ENCODE measurements around the gene MISP. TPM values are rescaled to one million over a fixed set of nuclear protein-coding genes. Genes with fewer than 3 reads are reported as not detected.

Gene MISP
- total RNA-seq, 1 donor from 2014 or later: 0.18 TPM

DNA sequence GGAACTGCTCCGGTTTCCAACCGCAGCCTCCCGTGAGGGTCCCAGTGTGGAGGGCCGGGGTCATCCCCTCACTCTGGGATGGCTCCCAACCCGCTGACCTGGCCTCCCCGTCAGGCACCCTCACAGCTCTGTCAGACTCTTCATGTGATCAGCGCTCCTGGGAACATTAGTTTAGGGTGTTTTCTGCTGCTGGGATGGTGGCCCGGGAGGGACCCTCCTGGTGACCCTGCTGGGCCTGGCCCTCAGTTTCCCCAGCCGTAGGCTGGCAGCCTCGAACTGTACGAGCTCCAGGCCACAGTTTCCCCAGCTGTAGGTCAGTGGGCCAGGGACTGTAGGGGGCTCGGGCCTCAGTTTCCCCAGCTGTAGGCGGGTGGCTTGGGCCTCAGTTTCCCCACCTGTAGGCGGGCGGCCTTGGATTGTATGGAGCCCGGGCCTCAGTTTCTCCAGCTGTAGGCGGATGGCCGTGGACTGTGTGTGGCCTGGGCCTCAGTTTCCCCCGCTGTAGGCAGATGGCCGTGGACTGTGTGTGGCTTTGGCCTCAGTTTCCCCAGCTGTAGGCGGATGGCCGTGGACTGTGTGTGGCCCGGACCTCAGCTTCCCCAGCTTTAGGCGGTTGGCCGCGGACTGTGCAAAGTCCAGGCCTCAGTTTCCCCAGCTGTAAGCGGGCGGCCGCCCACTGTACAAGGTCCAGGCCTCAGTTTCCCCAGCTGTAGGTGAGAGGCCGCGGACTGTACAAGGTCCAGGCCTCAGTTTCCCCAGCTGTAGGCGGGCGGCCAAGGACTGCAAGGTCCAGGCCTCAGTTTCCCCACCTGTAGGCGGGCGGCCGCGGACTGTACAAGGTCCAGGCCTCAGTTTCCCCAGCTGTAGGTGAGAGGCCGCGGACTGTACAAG is 45.0 kb downstream of the MISP start:
- no peak for DNase-seq (ENCODE audit: extremely low read depth, low read depth, low spot score)

DNA sequence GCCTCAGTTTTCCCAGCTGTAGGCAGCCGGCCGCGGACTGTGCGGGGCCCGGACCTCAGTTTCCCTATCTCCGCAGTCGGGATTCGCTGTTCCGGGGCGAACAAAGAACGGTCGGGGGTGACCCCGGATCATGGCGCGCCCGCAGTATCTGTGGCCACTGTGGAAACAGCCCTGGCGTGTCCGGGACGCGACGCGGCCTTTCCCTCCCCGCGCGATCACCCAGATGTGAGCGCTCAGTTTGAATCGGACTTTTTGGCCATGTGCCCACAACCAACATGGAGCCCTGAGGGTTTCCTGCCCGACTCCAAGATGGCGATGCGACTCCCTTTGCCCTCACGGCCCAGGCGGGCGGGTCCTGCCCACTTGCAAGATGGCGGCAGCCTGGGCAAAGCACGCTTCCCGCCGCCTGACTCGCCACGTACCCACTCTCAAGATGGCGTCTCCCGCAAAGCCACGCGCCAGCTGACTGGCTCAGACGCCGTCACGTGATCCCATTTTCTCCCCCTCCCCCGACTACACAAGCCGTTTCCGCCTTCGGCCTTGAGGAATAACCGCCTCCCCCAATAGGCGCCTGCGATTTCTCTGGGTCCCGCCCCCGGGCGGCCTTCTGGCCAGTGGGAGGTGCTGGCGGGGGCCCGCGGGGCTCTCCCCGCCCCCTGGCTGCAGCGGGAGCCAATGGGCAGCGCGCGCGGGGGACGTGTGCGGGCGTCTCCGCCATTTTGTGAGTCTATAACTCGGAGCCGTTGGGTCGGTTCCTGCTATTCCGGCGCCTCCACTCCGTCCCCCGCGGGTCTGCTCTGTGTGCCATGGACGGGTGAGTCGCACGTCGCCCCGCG is 46.0 kb downstream of the MISP start, which contains the start of gene PTBP1:
PTBP1 (plus strand) TSS at position 761 of the 836 bp plus-strand sequence; CDS start at position 807, 46 bp downstream.
- DNase-seq (ENCODE audit: extremely low read depth, low read depth, low spot score): peak; percentile 99

DNA sequence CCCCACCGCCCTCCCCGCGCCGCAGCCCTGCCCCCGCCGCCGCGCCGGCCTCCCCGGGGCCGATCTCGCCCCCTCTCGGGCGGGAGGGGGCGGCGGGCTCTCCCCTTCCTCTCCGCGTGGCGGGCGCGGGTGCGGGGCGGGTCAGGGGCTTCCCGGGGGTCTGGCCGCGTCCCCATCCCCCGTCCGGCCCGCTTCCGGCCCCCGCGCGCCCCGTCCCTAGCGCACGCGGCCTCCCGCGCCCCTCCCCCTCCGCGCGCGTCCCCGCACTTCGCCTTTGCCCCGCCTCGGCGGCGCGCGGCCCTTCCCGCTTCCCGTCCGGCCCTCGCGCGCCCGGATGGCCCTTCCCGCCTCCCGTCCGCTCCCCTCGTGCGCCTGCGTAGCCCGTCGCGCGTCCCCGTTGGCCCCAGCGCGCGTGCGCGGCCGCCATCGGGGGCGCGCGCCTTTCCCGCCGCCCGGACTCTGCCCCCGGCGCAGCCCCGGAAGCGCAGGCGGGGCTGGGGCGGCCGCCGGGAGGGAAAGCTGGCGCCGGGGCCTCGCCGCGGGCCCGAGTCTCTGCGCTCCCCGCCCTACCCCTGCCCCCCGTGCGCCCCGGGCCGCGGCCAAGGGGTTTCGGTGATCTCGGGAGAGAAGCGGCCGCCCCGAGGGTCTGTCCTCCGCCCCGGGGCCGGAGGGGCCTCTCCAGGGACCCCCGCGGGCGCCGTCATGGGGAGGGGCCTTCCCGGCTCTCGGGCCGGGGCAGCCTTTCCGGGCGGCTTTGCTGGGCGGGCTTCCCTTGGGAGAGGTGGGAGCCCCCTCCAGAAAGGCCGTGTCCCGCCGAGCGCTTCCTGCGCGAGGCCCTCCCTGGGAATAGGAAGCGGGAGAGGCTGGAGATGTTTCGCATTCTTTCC is 46.9 kb downstream of the MISP start:
- no peak for DNase-seq (ENCODE audit: extremely low read depth, low read depth, low spot score)

DNA sequence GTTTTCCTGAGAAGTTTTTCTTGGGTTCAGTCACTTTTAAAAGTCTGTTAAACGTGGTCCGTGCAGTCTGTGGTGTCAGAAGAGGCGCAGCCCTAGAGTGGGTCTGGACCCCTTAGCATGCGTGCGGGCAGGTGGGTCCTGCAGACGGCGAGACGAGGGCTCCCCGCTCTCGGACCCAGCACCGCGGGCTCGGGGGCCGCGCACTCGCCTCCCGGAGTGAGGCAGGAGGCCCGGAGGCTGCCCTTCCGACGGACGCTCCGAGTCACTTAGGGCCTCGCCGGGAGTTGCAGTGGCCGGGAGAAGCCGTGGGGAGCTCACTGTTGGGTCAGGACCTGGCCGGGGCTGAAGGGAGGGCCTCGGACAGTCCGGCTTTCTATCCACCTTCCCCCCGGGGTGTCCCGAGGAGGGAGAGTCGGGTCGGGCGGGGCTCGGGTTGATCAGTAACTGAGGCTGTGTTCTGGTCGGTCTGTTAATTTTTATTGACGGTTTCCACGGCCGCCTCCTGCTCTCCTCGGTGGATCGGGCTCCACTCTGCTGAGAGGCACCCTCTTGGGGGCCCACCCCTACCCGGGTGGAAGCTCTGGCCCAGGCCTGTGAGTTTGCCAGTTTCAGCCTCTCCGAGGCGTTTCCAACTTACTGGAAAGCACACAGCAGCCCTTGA is 47.6 kb downstream of the MISP start:
- no peak for DNase-seq (ENCODE audit: extremely low read depth, low read depth, low spot score)

DNA sequence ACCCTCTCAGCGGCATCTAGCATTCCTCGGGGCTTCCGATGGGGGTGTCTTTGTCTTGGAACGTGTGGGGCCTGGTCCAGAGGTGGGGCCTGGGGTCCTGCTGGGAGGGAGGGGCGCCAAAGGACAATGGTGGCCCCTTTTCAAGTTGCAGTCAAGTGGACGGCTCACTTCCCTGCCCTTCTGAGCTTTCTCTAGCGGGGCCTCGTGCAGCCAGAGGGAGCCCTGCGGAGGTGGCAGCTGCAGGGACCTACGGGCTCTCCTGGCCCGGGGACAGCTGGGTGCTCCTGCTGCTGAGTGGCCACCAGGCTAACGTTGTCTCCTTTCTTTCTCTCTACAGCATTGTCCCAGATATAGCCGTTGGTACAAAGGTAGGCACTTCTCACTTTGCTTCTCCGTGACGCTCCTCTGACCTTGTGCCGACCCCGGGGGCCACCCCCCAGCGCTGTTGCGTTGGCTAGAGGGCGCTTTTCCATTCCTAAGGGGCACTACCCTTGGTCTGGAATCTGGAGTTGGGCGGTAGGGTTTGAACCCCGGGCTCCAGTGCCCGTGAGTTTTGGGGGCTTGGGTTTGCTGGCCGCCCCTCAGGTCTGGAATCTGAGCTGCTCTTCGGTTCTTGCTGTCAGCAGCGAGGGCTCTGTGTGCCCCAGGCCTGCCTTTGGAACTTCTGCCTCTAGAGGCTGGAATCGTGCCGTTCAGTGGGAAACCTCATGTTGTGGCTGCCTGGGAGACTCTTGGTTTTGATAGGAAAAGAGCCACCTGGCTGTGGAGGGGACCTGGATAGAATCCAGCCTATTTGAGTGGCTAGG is 48.4 kb downstream of the MISP start:
- no peak for DNase-seq (ENCODE audit: extremely low read depth, low read depth, low spot score)

DNA sequence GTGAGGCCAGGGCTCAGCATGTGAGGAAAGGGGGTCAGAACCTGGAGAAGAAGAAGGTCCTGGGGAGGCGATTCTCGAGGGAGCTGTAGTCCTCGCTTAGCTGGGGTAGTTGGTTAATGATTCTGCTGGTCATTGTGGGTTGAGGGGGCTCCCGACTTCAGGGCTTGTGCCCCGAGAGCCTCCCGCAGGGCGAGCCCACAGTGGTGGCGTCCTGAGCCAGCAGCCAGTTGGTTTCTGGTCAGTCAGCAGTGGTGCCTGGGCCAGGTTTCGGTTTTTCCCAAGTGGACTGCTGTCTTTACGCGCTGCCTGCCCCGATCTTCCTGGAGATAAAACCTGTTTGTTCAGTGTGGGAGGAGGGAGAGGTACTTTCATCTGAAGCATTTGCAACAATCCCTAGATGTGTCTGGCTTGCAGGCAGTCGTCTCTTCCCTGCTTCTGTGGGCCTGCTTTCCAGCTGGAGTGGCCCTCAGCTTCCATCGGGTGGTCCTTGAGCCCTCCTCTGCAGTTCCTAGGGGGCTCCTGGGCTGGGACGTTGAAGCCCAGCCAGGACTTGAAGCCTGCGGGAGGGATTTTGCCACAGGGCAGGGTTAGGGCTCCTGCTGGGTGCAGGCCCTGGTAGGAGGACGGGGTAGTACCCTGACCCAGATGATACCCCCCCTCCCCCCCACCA is 49.6 kb downstream of the MISP start:
- no peak for DNase-seq (ENCODE audit: extremely low read depth, low read depth, low spot score)

DNA sequence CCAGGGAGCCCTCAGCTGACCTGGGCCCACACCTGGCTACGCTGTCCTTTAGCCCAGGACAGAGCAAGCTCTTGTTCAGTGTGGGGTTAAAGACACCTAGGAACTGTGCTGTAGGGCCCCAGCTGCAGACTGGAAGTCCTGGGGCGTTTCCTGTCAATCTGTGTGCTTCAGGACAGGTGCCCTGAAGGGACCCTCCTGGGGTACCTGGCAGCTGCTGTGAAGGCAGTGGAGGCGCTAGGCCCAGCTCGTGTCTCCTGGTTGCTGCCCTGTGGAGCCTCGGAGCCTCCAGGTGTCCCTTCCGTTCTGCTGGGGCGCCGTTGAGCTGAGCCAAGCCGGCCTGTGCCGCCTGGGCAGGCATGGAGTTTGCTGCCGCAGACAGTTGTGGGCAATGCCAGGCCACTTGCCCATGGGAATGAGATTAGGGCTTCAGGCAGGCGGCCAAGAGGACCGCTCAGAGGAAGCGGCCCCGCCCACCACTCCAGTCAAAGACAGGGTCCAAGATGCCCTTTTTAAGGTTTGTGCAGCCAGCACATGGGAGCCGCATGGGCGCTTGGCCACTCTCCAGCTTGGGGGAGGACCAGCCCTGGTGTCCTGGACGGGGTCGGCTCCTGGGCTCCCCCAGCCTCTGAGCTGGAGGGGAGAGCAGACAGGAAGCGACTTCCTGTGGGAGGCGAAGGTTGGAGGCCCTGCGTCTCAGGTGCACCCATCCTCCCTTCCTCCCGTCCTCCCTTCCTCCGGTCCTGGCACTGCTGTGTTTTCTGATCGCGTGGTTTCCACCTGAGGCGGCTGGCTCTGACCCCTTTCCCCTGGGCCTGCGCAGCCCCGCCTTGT is 50.3 kb downstream of the MISP start:
- no peak for DNase-seq (ENCODE audit: extremely low read depth, low read depth, low spot score)

DNA sequence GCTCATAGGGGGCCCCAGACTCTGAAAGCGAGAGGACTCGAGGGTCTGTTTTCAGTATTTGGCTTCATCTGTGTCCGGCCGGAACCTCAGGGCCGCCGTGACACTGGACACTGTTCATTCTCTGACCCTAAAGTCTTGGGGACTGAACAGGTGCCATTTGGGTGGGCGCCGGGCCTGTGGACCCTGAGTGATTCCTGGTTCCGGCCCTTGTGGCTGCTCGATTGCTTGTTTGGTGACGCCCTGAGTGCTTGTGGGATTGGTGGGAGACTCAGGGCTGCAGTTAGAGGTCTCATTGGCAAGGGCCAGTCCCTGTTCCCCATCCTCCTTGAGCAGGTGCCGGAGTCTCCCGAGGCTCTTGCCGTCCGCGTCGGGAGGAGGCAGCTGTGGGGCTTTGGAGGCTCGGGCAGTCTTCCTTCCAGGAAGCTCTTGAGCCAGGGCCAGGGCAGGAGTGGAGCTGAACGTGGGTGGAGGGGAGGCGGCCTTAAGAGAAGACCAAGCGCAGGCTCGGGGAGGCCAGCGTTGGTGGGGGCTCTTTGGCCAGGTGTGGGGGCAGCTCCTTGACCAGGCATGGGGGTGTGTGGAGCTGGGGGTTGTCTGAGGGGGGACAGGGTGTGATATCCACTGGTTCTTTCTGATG is 51.1 kb downstream of the MISP start:
- no peak for DNase-seq (ENCODE audit: extremely low read depth, low read depth, low spot score)

DNA sequence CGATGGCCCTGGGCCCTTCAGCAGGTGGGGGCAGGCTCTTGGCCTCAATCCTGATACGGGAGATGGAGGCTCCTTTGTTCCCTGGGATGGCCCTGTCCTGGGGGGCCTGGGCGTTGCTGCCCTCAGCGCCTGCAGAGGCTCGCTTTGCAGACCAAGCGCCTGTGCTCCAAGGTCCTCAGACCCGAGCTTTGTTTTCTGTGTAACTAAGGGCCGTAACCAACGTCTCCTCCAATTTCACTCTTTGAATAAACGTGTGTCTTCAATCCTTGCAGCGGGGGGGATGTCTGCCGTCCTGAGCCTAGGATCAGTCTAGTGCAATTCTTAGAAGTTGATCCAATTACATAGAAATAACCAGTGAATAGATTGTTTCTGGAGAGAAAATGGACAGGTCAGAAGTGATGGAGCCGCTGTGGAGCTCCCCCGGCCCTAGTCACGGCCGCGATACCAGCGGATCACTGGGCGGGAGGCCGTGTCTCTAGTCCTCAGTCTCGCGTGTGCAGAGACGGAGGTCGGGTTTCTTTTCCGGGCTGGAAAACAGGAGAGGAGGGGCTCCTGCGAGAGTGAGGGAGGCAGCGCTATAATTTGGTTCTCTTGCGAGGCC is 51.7 kb downstream of the MISP start:
- DNase-seq (ENCODE audit: extremely low read depth, low read depth, low spot score): no peak

DNA sequence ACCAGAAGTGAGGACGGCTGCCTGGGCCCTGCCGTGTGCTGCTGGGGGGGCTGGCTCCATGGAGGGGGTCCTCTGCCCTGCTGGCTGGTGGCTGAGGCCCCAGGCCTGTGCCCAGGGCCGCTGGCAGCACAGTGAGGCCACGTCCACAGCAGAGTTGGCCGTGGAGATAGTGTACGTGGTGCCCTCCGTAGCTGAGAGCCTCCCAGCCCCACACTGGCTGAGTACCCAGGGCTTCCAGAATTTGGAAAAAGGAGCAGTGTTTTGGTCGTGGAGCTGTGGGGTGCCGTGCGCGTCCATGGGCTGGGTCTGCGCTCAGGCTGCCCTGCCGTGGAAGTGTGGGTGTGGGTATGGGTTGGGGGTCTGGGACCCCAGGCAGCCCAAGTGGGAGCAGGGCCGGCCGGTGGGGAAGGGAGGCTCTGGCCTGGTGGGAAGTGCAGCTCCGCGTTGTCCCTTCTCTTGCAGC is 52.2 kb downstream of the MISP start:
- no peak for DNase-seq (ENCODE audit: extremely low read depth, low read depth, low spot score)

DNA sequence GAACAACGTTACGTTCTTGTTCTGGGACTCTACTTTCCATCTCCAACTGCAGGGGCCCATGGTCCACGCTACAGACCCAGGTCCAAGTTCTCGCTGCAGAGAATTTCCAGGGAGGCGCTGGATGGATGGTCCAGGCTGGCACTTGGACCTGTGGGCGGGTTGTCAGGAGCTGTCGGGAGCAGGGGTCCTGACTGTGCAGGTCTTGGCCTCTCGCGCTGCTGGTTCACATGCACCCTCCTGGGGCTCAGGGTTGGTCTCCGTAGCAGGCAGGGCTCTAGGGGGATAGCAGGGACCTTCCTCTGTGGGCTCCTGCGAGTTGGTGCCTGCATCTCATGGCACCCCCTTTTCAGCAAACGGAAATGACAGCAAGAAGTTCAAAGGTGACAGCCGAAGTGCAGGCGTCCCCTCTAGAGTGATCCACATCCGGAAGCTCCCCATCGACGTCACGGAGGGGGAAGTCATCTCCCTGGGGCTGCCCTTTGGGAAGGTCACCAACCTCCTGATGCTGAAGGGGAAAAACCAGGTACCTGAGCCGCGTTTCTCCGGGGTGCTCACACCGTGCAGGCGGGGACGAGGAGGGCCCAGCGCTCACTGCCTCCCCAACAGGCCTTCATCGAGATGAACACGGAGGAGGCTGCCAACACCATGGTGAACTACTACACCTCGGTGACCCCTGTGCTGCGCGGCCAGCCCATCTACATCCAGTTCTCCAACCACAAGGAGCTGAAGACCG is 52.9 kb downstream of the MISP start:
- DNase-seq (ENCODE audit: extremely low read depth, low read depth, low spot score): no peak

DNA sequence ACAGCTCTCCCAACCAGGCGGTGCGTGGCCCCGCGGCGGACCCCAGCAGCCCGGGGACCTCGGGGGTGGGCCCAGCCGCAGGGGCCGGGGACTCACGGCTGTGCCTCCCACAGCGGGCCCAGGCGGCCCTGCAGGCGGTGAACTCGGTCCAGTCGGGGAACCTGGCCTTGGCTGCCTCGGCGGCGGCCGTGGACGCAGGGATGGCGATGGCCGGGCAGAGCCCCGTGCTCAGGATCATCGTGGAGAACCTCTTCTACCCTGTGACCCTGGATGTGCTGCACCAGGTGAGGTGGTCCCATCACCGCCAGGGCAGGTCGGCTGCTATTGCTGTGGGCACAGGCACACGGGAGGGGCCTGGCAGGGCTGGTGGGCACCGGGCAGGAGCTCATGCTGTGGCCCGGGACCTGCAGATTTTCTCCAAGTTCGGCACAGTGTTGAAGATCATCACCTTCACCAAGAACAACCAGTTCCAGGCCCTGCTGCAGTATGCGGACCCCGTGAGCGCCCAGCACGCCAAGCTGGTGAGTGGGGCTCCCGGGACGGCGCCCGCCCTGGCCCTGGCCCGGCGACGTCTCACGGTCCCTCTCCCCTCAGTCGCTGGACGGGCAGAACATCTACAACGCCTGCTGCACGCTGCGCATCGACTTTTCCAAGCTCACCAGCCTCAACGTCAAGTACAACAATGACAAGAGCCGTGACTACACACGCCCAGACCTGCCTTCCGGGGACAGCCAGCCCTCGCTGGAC is 53.7 kb downstream of the MISP start:
- no peak for DNase-seq (ENCODE audit: extremely low read depth, low read depth, low spot score)

DNA sequence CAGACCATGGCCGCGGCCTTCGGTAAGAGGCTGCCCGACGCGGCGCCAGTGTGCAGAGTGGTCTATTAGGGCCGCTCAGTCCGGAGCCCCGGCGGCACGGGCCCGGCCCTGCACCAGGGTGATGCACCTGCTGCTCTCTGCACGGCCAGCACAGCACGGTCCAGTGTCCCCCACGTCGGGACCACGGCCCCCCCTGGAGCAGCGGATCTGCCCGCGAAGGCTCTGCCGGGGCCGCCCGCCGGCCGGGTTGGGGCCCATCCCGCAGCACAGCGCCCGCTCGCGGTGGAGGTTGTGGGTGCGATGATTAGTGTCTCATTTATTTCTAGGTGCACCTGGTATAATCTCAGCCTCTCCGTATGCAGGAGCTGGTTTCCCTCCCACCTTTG is 54.2 kb downstream of the MISP start:
- DNase-seq (ENCODE audit: extremely low read depth, low read depth, low spot score): no peak

DNA sequence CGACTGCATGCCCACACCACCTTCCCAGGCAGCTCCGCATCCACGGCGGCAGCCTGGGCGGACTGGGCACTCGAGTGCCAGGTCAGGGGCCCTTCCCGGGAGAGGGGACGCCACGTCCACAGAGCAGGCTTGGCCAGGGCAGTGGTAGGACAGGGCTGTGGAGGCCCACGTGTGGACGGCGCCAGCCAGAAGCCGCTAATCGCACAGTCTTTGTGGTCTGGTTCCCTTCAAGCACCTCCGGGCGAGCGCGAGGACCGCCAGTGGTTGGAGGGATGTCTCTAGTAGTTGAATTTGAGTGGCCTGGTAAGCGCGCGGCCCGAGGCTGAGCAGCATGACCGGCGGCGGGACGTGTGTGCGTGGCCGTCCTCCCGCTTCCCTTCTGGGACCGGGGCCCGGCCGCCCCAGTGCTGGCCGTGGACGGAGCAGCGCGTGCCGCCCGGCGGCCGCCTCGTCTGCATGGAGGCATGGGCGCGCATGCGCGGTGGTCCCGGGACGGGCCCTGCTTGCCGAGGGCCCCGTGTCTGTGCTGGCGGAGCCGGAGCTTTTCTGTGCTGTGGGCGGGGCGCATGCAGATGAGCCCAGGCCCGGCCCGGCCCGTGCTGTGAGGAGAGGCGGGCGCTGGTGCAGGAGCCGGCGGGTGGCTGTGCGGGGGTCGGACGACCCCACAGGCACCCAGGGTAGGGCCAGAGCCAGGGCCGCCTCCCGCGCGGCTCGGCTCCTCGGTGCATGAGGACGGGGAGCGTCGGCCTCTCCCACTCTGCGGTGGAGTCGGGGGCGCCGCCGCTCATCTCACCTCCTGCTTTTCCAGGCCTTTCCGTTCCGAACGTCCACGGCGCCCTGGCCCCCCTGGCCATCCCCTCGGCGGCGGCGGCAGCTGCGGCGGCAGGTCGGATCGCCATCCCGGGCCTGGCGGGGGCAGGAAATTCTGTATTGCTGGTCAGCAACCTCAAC is 55.0 kb downstream of the MISP start:
- no peak for DNase-seq (ENCODE audit: extremely low read depth, low read depth, low spot score)

Measured in glomerular endothelial cell (primary cell).